ENCODE measurements around the gene RAB26. TPM values are rescaled to one million over a fixed set of nuclear protein-coding genes. Genes with fewer than 3 reads are reported as not detected.
"Not testable (repeated sequence)": the region's sequence is repeated elsewhere in the genome, so short reads cannot be mapped to it uniquely, and the experiment has no call there.

The RAB26 gene
- total and polyA plus RNA-seq, 5 experiments from 2014 or later, result 0.27 to 1.2 (median 0.94) TPM; not detected in 2

- Mint-ChIP-seq H3K27ac (no peak overlapping the region), H3K27me3 (no peaks in the 10 kb centered on the region), H3K4me3 (no peak overlapping the region), H3K36me3 (no peaks in the 10 kb centered on the region), H3K9me3 (no peaks in the 10 kb centered on the region), H3K4me1 (peaks cover 15 to 29% (median 19%) of the 10 kb centered on the region in 4 donors)
- POLR2A ChIA-PET, result no interaction called here
- ATAC-seq, result no peak
- DNase-seq, result no peak
These were observed 26.0 kb upstream of the RAB26 start for GRCh38 chr16:2122429-2122828.

GRCh38 chr16:2122934-2123683 is 25.3 kb upstream of the RAB26 start:
- DNase-seq, H3K4me3 Mint-ChIP-seq, POLR2A ChIA-PET, H3K27ac Mint-ChIP-seq, H3K9me3 Mint-ChIP-seq, H3K27me3 Mint-ChIP-seq, H3K36me3 Mint-ChIP-seq, ATAC-seq: not testable (repeated sequence)
- peaks cover 15 to 30% (median 20%) of the 10 kb centered on the region in 4 donors for H3K4me1 Mint-ChIP-seq

- H3K27me3 Mint-ChIP-seq, H3K36me3 Mint-ChIP-seq, H3K27ac Mint-ChIP-seq, POLR2A ChIA-PET, DNase-seq, H3K4me3 Mint-ChIP-seq, H3K9me3 Mint-ChIP-seq, ATAC-seq: not testable (repeated sequence)
- peaks cover 21 to 37% (median 24%) of the 10 kb centered on the region in 4 donors for H3K4me1 Mint-ChIP-seq
These were observed 24.6 kb upstream of the RAB26 start for GRCh38 chr16:2123706-2124376.

GRCh38 chr16:2124377-2124693 is 24.1 kb upstream of the RAB26 start:
- DNase-seq, H3K27me3 Mint-ChIP-seq, POLR2A ChIA-PET, ATAC-seq, H3K4me3 Mint-ChIP-seq, H3K36me3 Mint-ChIP-seq, H3K27ac Mint-ChIP-seq, H3K9me3 Mint-ChIP-seq: not testable (repeated sequence)
- H3K4me1 Mint-ChIP-seq, result peaks cover 21 to 38% (median 25%) of the 10 kb centered on the region in 4 donors

GRCh38 chr16:2124694-2125444 is 23.6 kb upstream of the RAB26 start:
- H3K4me3 Mint-ChIP-seq, DNase-seq, POLR2A ChIA-PET, ATAC-seq, H3K27me3 Mint-ChIP-seq, H3K9me3 Mint-ChIP-seq, H3K36me3 Mint-ChIP-seq: not testable (repeated sequence)
- H3K27ac Mint-ChIP-seq, result peak overlapping the region in 4 of 10 donors; percentile 36 to 68 (median 45)
- H3K4me1 Mint-ChIP-seq, result peaks cover 21 to 38% (median 25%) of the 10 kb centered on the region in 4 donors

GRCh38 chr16:2125609-2126008 is 22.8 kb upstream of the RAB26 start:
- Mint-ChIP-seq H3K4me1 (peaks cover 17 to 33% (median 20%) of the 10 kb centered on the region in 4 donors), H3K27ac (peak overlapping the region in 3 of 10 donors; percentile 40 to 69 (median 68))
- not testable (repeated sequence) for H3K9me3 Mint-ChIP-seq, H3K4me3 Mint-ChIP-seq, H3K27me3 Mint-ChIP-seq, DNase-seq, H3K36me3 Mint-ChIP-seq, ATAC-seq
- POLR2A ChIA-PET, result interaction anchor here (1.1 kb wide), 1 partner anchor 22 kb away, joined by 3 read pairs; the partner anchor contains the start of gene RAB26

GRCh38 chr16:2126161-2126743 is 22.2 kb upstream of the RAB26 start:
- not testable (repeated sequence) for H3K36me3 Mint-ChIP-seq, H3K27me3 Mint-ChIP-seq, H3K9me3 Mint-ChIP-seq, H3K4me3 Mint-ChIP-seq, ATAC-seq, DNase-seq
- POLR2A ChIA-PET, result interaction anchor here (0.6 to 1.1 kb wide), 2 partner anchors 22 to 116 kb away, joined by 3 to 4 read pairs; partner anchors contain the start of gene RAB26
- peak overlapping the region in 1 of 10 donors; percentile 48 for H3K27ac Mint-ChIP-seq
- peaks cover 14 to 35% (median 18%) of the 10 kb centered on the region in 4 donors for H3K4me1 Mint-ChIP-seq

GRCh38 chr16:2126928-2127556 is 21.4 kb upstream of the RAB26 start:
- peak overlapping the region in 7 of 10 donors; percentile 25 to 84 (median 64) for H3K27ac Mint-ChIP-seq
- ATAC-seq, result peak; percentile 11 to 12

GRCh38 chr16:2127630-2128280 is 20.7 kb upstream of the RAB26 start:
- H3K36me3 Mint-ChIP-seq, H3K9me3 Mint-ChIP-seq, H3K27me3 Mint-ChIP-seq, POLR2A ChIA-PET, ATAC-seq: not testable (repeated sequence)
- peak in 2 of 10 donors; percentile 23 for DNase-seq
- peaks cover 13 to 34% (median 16%) of the 10 kb centered on the region in 4 donors for H3K4me1 Mint-ChIP-seq
- H3K27ac Mint-ChIP-seq, result peak overlapping the region in 2 of 10 donors; percentile 72 to 80
- peak overlapping the region in 2 of 10 donors; percentile 21 to 67 for H3K4me3 Mint-ChIP-seq

More at GRCh38 chr16:2126928-2127556, 21.4 kb upstream of the RAB26 start:
- not testable (repeated sequence) for H3K9me3 Mint-ChIP-seq, H3K27me3 Mint-ChIP-seq, H3K36me3 Mint-ChIP-seq
- DNase-seq, result peak in 4 of 10 donors; percentile 21 to 45 (median 37)
- POLR2A ChIA-PET, result interaction anchor here (1.1 kb wide), 1 partner anchor 21 kb away, joined by 3 read pairs; the partner anchor contains the start of gene RAB26
- H3K4me1 Mint-ChIP-seq, result peaks cover 13 to 34% (median 17%) of the 10 kb centered on the region in 4 donors
- H3K4me3 Mint-ChIP-seq, result peak overlapping the region in 3 of 10 donors; percentile 21 to 67 (median 33)

- ATAC-seq, DNase-seq, H3K9me3 Mint-ChIP-seq, H3K36me3 Mint-ChIP-seq, H3K27me3 Mint-ChIP-seq, POLR2A ChIA-PET, H3K27ac Mint-ChIP-seq: not testable (repeated sequence)
- peak overlapping the region in 2 of 10 donors; percentile 14 to 84 for H3K4me3 Mint-ChIP-seq
- peaks cover 13 to 36% (median 16%) of the 10 kb centered on the region in 4 donors for H3K4me1 Mint-ChIP-seq
These were observed 19.2 kb upstream of the RAB26 start for GRCh38 chr16:2129251-2129650.

- not testable (repeated sequence) for H3K27ac Mint-ChIP-seq, DNase-seq, H3K9me3 Mint-ChIP-seq, H3K36me3 Mint-ChIP-seq, H3K27me3 Mint-ChIP-seq, ATAC-seq, H3K4me3 Mint-ChIP-seq
- H3K4me1 Mint-ChIP-seq, result peaks cover 13 to 34% (median 17%) of the 10 kb centered on the region in 4 donors
- POLR2A ChIA-PET, result interaction anchor here (0.6 kb wide), 1 partner anchor 256 kb away, joined by 4 read pairs; no protein-coding TSS in a partner anchor
These were observed 18.5 kb upstream of the RAB26 start for GRCh38 chr16:2129890-2130447.

All from naive thymus-derived CD8-positive, alpha-beta T cell (primary cell).